Activated CD8-positive, alpha-beta T cell treated with anti-CD3 and anti-CD28 coated beads for 36 hours (primary cell): ENCODE data around the gene ARL10. TPM values are rescaled to one million over a fixed set of nuclear protein-coding genes. Genes with fewer than 3 reads are reported as not detected.
A peak's percentile ranks its signal among the peaks of the same experiment; 100 is the strongest.

Experiments used
- ATAC-seq: fragments of 200-7000 bp; cut with Tn5 transposase; one replicate; pipeline ENCODE4 v1.10.0; 2021; ENCODE audit warnings: mild to moderate bottlenecking, moderate library complexity
- CTCF ChIA-PET: fragments of 350-600 bp; sonication (Branson Sonifier 250); formaldehyde crosslinking; loops from one replicate; lab custom pipeline; 2021; ENCODE audit warnings: antibody characterized with exemption; lab: Charles Lee
- POLR2A ChIA-PET: fragments of 350-600 bp; sonication (Branson Sonifier 250); formaldehyde crosslinking; loops from one replicate; lab custom pipeline; 2021; ENCODE audit warnings: antibody characterized with exemption; lab: Charles Lee
- DNase-seq: peaks from one replicate; pipeline ENCODE4 v3.0.0-alpha.2; 2020
- H3K27ac Mint-ChIP-seq: one replicate; pipeline ENCODE4 v1.8.0; 2021; ENCODE audit warnings: mild to moderate bottlenecking, mixed read lengths
- H3K27me3 Mint-ChIP-seq: one replicate; pipeline ENCODE4 v1.8.0; 2021; ENCODE audit warnings: mixed read lengths
- H3K36me3 Mint-ChIP-seq: one replicate; pipeline ENCODE4 v1.8.0; 2021; ENCODE audit warnings: low read depth, mixed read lengths
- H3K4me1 Mint-ChIP-seq: one replicate; pipeline ENCODE4 v1.8.0; 2021; ENCODE audit warnings: low read depth, mixed read lengths
- H3K4me3 Mint-ChIP-seq: one replicate; pipeline ENCODE4 v1.8.0; 2021; ENCODE audit warnings: mild to moderate bottlenecking, moderate library complexity, mixed read lengths
- H3K9me3 Mint-ChIP-seq: one replicate; pipeline ENCODE4 v1.8.0; 2021; ENCODE audit warnings: mixed read lengths
- CTCF ChIP-seq: fragments of 200-600 bp; IDR thresholded peaks from one replicate; pipeline ENCODE4 v1.8.0; 2022; ENCODE audit warnings: antibody characterized with exemption, mild to moderate bottlenecking
- intact Hi-C: fragments of 100-400 bp; cut with micrococcal nuclease; formaldehyde crosslinking; loops from one replicate; pipeline ENCODE4 v1.10.0; 2022
- total RNA-seq, 2 experiments: library from RNA; stranded (reverse); gene quantifications; one replicate each; pipeline ENCODE4 v1.2.3, GENCODE V29; 2021

The ARL10 gene
- total RNA-seq, 2 experiments from 2014 or later = 15.6 to 17.0 TPM

GRCh38 chr5:176388003-176388443, 22.7 kb downstream of the ARL10 start:
- peak; percentile 20 for DNase-seq
- no peaks in the 10 kb centered on the region for H3K9me3 Mint-ChIP-seq
- H3K36me3 Mint-ChIP-seq = peaks cover 66% of the 10 kb centered on the region
- intact Hi-C loops = loop anchor here (1.0 to 2.0 kb wide), 2 partner anchors 27 to 61 kb away; partner anchors contain the start of genes FAF2 and KIAA1191
- H3K27me3 Mint-ChIP-seq = no peaks in the 10 kb centered on the region
- peak overlapping the region; percentile 98 for H3K4me3 Mint-ChIP-seq
- ChIA-PET POLR2A (interaction anchor here (0.8 to 2.0 kb wide), 6 partner anchors 8 to 265 kb away, joined by 3 to 7 read pairs (median 4); partner anchors contain the start of gene ARL10), CTCF (no interaction called here)
- TF ChIP-seq CTCF = no peak
- H3K4me1 Mint-ChIP-seq = peaks cover 29% of the 10 kb centered on the region
- no peak for ATAC-seq
- H3K27ac Mint-ChIP-seq = peak overlapping the region; percentile 99

- TF ChIP-seq CTCF = no peak
- no peaks in the 10 kb centered on the region for H3K9me3 Mint-ChIP-seq
Measured at GRCh38 chr5:176388444-176389134, 23.3 kb downstream of the ARL10 start, which contains the start of the genes HIGD2A and NOP16. Gene HIGD2A, plus strand, starts transcription at chr5:176388751. Its CDS starts 69 bp downstream, at chr5:176388820. Gene NOP16, minus strand, starts transcription at chr5:176388598. Its CDS starts 59 bp downstream, at chr5:176388539.

DNA sequence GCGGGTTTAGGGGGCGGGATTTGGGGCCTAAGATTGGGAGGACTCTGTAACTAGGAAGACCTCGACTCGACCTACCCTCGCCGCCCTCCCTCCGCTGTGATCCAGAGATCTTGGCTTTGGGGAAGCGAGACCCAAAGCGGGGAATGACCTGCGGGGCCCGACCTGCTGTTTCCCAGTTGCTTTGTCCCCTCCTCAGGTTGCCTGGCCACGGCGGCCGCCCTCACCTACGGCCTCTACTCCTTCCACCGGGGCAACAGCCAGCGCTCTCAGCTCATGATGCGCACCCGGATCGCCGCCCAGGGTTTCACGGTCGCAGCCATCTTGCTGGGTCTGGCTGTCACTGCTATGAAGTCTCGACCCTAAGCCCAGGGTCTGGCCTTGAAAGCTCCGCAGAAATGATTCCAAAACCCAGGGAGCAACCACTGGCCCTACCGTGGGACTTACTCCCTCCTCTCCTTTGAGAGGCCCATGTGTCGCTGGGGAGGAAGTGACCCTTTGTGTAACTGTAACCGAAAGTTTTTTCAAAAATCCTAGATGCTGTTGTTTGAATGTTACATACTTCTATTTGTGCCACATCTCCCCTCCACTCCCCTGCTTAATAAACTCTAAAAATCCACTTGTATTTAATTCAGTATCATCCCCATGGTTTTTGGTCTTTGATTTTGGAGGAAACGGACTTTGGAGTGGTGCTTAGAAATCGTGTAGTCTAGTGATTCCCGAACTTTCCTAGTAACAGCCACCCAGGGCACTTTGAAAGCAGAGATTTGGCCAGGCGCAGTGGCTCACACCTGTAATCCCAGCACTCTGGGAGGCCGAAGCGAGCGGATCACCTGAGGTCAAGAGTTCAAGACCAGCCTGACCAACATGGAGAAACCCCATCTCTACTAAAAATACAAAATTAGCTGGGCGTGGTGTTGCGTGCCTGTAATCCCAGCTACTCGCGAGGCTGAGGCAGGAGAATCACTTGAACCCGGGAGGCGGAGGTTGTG, 24.1 kb downstream of the ARL10 start:
- peaks cover 58% of the 10 kb centered on the region for H3K36me3 Mint-ChIP-seq
- H3K27ac Mint-ChIP-seq = peak overlapping the region; percentile 99
- no peak for DNase-seq
- H3K9me3 Mint-ChIP-seq = no peaks in the 10 kb centered on the region
- ATAC-seq = peak; percentile 46
- peaks cover 29% of the 10 kb centered on the region for H3K4me1 Mint-ChIP-seq
- CTCF ChIA-PET = no interaction called here
- intact Hi-C loops = loop anchor here (1.0 to 2.0 kb wide), 2 partner anchors 59 to 148 kb away; partner anchors contain the start of genes FAF2 and RNF44
- H3K27me3 Mint-ChIP-seq = no peaks in the 10 kb centered on the region
- peak overlapping the region; percentile 98 for H3K4me3 Mint-ChIP-seq
- no peak for TF ChIP-seq CTCF
- POLR2A ChIA-PET = interaction anchor here (0.6 to 2.6 kb wide), 6 partner anchors 10 to 149 kb away, joined by 3 to 10 read pairs (median 5); partner anchors contain the start of genes ARL10 and KIAA1191

More at GRCh38 chr5:176388444-176389134, 23.3 kb downstream of the ARL10 start, which contains the start of the genes HIGD2A and NOP16:
- Mint-ChIP-seq H3K27ac (peak within 1 kb of the TSS; percentile 99), H3K36me3 (peaks cover 66% of the 10 kb centered on the region), H3K27me3 (no peaks in the 10 kb centered on the region), H3K4me3 (peak within 1 kb of the TSS; percentile 98), H3K4me1 (peaks cover 29% of the 10 kb centered on the region)
- intact Hi-C loops = loop anchor here (1.0 to 2.0 kb wide), 3 partner anchors 27 to 149 kb away; partner anchors contain the start of genes FAF2, KIAA1191 and RNF44
- DNase-seq = peak; percentile 100
- peak; percentile 92 for ATAC-seq
- ChIA-PET CTCF (no interaction called here), POLR2A (interaction anchor here (0.8 to 2.6 kb wide), 8 partner anchors 9 to 265 kb away, joined by 3 to 10 read pairs (median 5); partner anchors contain the start of genes ARL10 and KIAA1191)

DNA sequence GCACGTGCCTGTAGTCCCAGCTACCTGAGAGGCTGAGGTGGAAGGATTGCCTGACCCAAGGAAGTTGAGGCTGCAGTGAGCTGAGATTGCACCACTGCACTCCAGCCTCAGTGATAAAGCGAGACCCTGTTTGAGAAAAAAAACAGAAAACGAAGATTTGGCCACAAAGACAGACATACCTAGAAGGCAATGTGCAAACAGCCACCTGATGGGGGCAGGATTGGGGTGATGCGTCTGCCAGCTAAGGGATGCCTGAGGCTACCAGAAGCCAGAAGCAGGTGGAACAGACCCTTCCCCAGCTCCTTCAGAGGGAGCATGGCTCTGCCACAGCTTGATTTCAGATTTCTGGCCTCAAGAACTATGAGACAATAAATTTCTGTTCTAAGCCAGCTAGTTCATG, 26.2 kb downstream of the ARL10 start:
- Mint-ChIP-seq H3K4me1 (peaks cover 13% of the 10 kb centered on the region), H3K36me3 (peaks cover 39% of the 10 kb centered on the region), H3K27me3 (no peaks in the 10 kb centered on the region), H3K27ac (no peak overlapping the region), H3K4me3 (no peak overlapping the region), H3K9me3 (no peaks in the 10 kb centered on the region)
- POLR2A ChIA-PET = interaction anchor here (2.6 kb wide), 1 partner anchor 29 kb away, joined by 10 read pairs; the partner anchor contains the start of gene KIAA1191
- intact Hi-C loops = no loop called here
- no peak for DNase-seq
- ATAC-seq = no peak
- CTCF ChIA-PET = interaction anchor here (1.5 kb wide), 1 partner anchor 56 kb away, joined by 3 read pairs; no protein-coding TSS in a partner anchor
- no peak for TF ChIP-seq CTCF
